HG03039 (cell line): ENCODE data around the gene CNBD2.
"Not testable (repeated sequence)": the region's sequence is repeated elsewhere in the genome, so short reads cannot be mapped to it uniquely, and the experiment has no call there.

ENCODE experiments used
- ATAC-seq: cut with Tn5 transposase; IDR thresholded peaks from one replicate; pipeline ENCODE4 v1.9.1; 2021; ENCODE audit warnings: mild to moderate bottlenecking, moderate library complexity; ENCODE audit not compliant: unreplicated experiment

The CNBD2 gene

DNA sequence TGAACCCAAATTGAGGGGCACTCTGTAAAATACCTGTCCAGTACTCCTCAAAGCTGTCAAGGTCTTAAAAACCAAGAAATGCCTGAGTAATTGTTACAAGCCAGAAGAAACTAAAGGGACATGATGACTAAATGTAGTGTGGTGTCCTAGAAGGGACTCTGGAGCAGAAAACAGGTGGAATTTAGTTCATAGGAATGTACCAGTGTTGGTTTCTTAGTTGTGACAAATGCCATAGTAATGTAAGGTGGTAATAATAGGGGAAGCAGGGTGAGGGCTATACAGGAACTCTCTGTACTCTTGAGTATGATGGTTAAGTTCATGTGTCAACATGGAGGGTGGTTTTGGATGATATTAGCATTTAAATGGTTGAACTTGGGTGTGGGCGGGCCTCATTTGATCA, 92.3 kb downstream of the CNBD2 start:
- no peak for ATAC-seq

DNA sequence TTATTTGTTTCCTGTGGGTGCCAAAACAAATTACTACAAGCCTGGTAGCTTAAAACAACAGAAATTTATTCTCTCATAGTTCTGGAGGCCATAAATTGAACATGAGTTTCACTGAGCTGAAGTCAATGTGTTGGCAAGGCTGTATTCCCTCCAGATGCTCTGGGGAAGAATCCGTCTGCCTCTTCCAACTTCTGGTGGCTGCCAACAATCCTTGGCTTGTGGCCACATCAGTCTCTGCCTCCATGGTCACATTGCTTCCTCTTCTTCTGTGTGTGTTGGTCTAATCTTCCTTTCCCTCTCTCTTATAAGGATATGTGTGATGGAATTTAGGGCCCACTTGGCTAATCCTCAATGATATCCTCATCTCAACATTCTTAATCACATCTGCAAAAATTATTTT, 93.4 kb downstream of the CNBD2 start:
- ATAC-seq = no peak

DNA sequence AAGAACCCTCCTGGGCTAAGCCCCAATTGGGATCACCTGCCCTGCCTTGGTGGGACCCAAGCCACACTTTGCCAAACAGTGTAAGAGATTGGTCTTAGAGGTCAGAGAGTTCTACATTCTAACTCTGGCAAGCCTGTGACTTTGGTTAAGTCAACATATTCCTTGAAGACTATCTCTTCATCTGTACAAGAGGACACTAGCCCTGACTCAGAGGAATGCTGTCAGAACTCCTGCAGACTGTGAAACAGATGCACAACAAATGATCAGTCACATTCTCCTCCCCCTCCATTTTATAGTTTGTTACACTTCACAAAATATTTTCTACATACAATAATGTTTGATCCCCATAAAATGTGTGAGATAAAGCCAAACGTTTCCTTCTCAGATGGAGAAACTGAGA, 94.4 kb downstream of the CNBD2 start:
- ATAC-seq = no peak

DNA sequence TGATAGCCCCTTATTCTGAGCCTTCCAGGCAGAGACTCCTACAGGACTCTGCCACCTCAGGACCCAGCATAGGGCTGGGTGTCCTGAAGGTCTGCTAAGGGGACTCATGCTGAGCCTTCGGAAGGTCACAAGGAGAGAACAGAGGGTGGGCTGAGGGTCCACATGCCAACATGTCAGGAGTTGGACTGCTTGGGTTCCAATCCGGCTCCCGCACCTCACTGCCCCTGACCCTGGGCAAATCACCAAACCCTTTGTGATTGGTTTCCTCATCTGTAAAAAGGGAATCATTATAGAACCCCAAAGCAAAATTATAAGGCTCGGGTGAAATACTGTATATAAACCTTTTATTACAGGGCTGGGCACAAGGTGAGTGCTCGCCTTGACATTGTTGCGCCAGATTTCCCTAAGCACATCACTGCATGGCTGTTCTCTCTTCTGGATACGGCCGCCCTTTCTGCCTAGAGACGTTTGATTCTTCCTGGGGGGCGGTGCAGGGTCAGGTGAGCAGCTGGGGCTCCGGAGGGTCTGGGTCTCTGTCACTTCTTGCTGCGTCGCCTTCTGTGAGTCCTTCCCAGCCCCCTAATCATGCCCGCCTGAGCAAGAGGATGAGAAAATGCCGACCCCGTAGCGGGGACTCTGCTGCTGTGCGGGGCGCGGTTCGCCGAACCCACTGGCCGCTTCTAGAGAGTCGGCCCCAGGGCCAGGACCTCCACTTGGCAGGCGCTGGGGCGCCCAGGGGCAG, 95.7 kb downstream of the CNBD2 start:
- no peak for ATAC-seq

DNA sequence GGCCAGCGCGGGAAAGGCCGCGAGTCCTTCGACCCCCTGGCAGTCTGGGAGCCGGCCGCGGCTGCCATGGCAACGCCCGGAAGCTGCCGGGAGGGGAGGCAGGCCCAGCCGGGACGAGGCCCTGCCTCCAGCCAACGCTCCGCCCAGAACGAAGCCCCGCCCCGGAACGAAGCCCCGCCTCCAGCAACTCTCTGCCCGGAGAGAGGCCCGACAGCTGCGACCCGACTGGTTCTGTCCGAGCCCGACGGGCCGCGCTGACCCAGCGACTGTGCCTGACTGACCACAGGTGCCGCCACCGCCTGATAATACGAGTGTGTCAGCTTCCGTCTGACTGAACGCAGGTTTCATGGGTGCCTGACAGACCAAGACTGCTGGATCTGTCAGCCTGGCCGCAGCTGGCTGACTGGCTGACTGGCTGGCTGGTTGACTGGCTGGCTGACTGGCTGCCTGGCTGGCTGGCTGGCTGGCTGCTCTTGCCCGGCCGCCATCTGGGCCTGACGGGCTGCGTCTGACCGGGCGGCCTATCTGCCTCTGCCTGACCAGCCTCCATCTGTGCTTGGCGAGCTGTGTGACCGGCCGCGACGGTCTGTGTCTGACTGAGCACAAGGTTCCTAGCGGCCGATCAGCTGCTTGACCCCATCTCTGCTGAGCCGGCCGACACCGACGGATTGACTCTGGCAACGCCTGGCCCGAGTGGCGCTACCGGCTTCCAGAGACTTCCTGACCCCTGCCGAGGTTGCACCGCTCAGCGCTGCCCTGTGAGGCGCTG, 96.5 kb downstream of the CNBD2 start:
- ATAC-seq = peak; percentile 67

DNA sequence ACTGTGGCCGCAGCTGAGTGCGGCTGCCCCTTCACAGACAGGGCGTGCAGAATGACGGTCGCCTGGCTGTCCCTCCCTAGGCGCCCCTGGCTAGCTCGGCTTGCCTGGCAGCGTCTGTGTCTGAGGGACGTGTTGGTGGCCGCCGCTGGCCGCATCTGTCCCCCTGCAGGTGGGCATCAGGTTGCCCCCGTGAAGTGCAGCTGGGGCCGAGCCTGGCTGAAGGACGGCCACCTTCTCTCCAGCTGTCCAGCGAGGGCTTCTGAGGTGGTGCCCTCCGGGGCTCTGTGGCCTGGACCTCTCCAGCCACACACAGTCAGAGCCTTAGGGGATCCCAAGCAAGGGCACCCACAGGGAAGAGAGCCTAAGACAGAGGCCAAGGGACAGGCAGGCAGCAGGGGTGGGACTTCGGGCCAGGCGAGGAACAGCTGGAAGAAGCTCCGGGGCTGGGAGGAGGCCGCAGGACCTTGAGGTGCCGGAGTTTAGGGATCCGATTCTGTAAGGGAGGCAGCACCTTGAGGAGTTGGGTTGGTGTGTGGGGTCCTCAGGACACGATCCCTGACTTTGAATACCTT, 97.1 kb downstream of the CNBD2 start:
- ATAC-seq = no peak

DNA sequence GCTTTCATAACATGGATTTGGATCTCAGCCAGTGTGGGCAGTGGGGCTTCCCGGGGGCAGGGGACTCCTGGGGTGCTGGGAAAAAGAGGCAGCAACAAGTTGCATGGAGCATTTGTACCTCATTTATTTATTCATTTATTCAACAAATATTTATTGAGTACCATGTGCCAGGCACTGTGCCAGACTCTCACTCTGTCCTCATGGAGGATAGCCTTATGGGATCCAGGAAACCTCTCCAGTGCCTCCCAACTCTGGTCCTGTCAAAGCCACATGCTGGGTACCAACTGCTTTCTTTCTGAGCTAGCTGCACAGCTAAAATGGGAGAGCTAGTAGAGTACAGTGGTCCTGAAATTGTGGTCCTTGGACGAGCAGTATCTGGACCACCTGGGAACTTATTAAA, 98.4 kb downstream of the CNBD2 start:
- no peak for ATAC-seq

DNA sequence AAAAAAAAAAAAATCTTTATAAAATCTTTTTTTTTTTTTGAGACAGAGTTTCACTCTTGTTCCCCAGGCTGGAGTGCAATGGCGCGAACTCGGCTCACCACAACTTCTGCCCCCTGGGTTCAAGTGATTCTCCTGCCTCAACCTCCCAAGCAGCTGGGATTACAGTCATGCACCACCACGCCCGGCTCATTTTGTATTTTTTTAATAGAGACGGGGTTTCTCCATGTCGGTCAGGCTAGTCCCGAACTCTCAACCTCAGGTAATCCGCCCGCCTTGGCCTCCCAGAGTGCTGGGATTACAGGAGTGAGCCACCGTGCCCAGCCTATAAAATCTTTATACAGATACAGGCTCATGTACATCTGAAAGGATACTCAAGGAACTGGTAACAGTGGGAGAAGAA, 100.1 kb downstream of the CNBD2 start:
- not testable (repeated sequence) for ATAC-seq

DNA sequence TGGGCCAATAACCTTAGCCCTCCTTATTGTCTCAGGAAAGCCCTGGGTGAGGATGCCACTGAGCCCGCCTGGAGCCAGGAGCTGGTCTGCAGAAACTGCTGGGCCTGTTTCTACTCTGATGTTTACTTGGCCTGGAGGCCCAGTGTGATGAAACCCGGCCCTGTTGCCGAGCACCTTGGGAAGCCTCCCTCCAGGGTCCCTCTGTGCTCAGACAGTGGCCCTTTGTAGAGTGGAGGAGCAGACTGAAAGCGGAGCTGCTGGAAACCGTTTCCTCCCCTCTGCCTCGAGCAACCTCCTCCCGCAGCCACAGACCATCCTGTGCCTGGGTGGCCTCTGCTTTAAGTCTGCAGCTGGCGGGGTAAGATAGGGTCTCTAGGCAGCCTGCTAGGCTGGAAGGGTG, 102.1 kb downstream of the CNBD2 start:
- no peak for ATAC-seq

DNA sequence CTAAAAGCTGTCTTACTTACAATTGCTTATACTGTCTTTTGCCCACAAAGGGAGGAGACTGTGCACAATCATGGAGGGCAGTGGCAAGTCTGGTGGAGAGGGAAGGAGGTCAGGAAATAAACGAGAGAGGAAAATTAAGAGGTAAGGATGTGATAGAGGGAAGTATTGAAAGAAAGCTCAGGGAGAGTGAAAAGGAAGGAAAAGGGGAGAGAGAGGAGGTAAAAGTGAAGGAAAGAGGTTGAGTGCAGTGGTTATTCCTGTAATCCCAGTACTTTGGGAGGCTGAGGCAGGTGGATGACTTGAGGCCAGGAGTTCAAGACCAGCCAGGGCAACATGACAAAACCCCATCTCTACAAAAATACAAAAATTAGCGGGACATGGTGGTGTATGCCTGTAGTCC, 103.5 kb downstream of the CNBD2 start:
- ATAC-seq = no peak

DNA sequence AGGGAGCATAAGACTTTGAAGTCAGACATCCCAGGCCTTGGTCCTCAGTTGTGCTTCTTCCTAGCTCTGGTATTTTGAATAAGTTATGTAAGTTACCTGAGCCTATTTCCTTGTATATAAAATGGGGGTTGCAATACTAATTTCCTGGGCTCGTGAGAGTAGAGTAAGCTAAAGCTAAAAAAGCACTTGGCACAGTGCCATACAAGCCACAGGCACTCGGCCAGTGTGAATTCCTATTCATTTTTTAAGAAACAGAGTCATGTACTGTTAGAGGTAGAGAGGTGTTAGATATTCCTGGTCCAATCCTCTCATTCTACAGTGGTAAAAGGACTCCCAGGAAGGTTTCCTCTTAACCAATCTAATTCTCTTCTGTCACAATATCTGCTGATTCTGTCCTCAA, 106.6 kb downstream of the CNBD2 start:
- no peak for ATAC-seq

DNA sequence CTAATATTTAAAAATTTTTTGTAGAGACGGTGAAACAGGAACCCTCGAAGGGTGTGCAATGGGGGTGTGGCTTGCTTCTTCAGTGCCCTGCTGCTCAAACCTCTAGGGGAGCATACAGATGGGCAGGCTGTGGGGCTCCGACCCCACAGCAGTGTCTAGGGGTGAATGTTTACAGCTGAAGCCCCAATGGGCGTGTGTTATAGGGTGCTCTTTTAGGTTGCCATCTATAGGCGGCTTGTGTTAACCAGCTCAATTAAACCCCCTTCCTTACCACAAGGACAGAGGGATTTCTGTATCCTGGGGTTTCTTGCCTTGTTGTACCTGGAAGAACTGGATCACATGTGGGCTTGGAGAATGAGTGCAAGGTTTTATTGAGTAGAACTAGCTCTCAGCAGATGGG, 109.4 kb downstream of the CNBD2 start:
- not testable (repeated sequence) for ATAC-seq

DNA sequence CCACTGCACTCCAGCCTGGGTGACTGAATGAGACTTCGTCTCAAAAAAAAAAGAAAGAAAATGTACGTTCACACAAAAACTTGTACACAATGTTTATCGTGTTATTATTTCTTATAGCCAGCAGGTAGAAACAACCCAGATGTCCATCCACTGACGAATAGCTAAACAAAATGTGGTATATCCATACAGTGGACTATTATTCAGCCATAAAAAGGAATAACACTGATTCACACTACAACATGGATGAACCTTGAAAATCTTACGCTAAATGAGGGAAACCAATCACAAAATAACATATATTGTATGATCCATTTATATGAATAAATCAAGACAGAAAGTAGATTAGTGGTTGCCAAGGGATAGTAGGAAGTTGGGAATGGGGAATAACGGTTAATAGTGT, 111.1 kb downstream of the CNBD2 start:
- no peak for ATAC-seq

DNA sequence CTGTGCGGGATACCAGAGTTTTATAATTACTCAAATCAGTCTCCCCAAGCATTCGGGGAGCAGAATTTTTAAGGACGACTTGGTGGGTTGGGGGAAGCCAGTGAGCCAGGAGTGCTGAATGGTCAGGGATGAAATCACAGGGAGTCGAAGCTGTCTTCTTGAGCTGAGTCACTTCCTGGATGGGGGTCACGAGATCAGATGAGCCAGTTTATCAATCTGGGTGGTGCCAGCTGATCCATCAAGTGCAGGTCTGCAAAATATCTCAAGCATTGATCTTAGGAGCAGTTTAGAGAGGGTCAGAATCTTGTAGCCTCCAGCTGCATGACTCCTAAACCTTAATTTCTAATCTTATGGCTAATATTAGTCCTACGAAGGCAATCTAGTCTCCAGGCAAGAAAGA, 111.6 kb downstream of the CNBD2 start:
- not testable (repeated sequence) for ATAC-seq
